ENCODE data around the gene OR52N5. TPM values are rescaled to one million over a fixed set of nuclear protein-coding genes. Genes with fewer than 3 reads are reported as not detected.

OR52N5 gene
- total and polyA plus RNA-seq, 2 donors (not counting 1 experiment from before 2014, with no cell fraction given), result not detected

- Mint-ChIP-seq H3K9me3 (ENCODE audit: insufficient read depth) (no peaks in the 10 kb centered on the region), H3K4me3 (no peak overlapping the region), H3K4me1 (no peaks in the 10 kb centered on the region), H3K27ac (no peak overlapping the region), H3K27me3 (no peaks in the 10 kb centered on the region)
- Histone ChIP-seq H2AFZ (ENCODE audit: insufficient read depth, low read depth, low read length, poor library complexity, severe bottlenecking) (no peak overlapping the region), H3K9me3 (ENCODE audit: control extremely low read depth in 1 of 3, control insufficient read depth in 2 of 3, insufficient read depth in 1 of 3, low read length in 2 of 3) (no peaks in the 10 kb centered on the region), H3K27me3 (replicated peaks in 1 of 4; ENCODE audit: control extremely low read depth in 1 of 4, control insufficient read depth in 3 of 4, insufficient read depth in 4 of 4, low read length in 3 of 4) (no peaks in the 10 kb centered on the region), H3K4me1 (ENCODE audit: control insufficient read depth in 2 of 2, insufficient read depth in 2 of 2, low read length in 2 of 2) (no peaks in the 10 kb centered on the region), H3K9ac (ENCODE audit: low read length) (no peak overlapping the region), H4K20me1 (ENCODE audit: control insufficient read depth, insufficient read depth, low read length, poor library complexity, severe bottlenecking) (no peaks in the 10 kb centered on the region), H3K4me3 (ENCODE audit: control extremely low read depth in 1 of 5, extremely low read depth in 1 of 5, insufficient read depth in 1 of 5, low read depth in 2 of 5, low read length in 4 of 5) (no peak overlapping the region), H3K79me2 (ENCODE audit: control insufficient read depth, insufficient read depth, low read length) (no peaks in the 10 kb centered on the region), H3K36me3 (replicated peaks in 1 of 2; ENCODE audit: control extremely low read depth in 1 of 2, control insufficient read depth in 1 of 2, extremely low read depth in 1 of 2, insufficient read depth in 2 of 2, low read length in 1 of 2) (no peaks in the 10 kb centered on the region), H3K4me2 (replicated peaks; ENCODE audit: low read depth, low read length, poor library complexity, severe bottlenecking) (no peak overlapping the region), H3K27ac (ENCODE audit: low read length in 2 of 2) (no peak overlapping the region)
- ChIA-PET POLR2A (no interaction called here), CTCF (no interaction called here)
- intact Hi-C loops (cut with micrococcal nuclease), result no loop called here
- ATAC-seq (ENCODE audit: low read depth) (no peak), DNase-seq (no peak)
- WGBS (ENCODE audit: insufficient coverage), result 89% methylated on average over 1 of the region's 1 CpG
- TF ChIP-seq CTCF (IDR thresholded peaks at IDR 0.05) (no peak), EZH2 (IDR thresholded peaks at IDR 0.05; ENCODE audit: borderline replicate concordance, insufficient read depth, low read depth, low read length, poor library complexity, severe bottlenecking) (no peak)
These were observed 56.8 kb downstream of the OR52N5 start for GRCh38 chr11:5726351-5726750.

Other genes starting within 250 kb of the OR52N5 start
- gene OR52H1, start 234.8 kb downstream of the OR52N5 start, total RNA-seq, result 0.37 and 0.49 TPM in 2 replicates
- 0.15 TPM in 1 of 2 replicates, not detected in the other for gene OR52H1, start 234.8 kb downstream of the OR52N5 start, polyA plus RNA-seq
- gene OR52B6, start 202.5 kb downstream of the OR52N5 start, total RNA-seq, result not detected in 2 replicates
- gene OR52B6, start 202.5 kb downstream of the OR52N5 start, polyA plus RNA-seq, result not detected in 2 replicates
- 0.10 TPM in 1 of 2 replicates, not detected in the other for gene TRIM6, start 186.7 kb downstream of the OR52N5 start, total RNA-seq
- gene TRIM6, start 186.7 kb downstream of the OR52N5 start, polyA plus RNA-seq, result not detected in 2 replicates
- gene TRIM34, start 158.4 kb downstream of the OR52N5 start, total RNA-seq, result 24.1 and 29.1 TPM in 2 replicates
- 19.9 and 21.9 TPM in 2 replicates for gene TRIM34, start 158.4 kb downstream of the OR52N5 start, polyA plus RNA-seq
- 35.2 and 39.5 TPM in 2 replicates for gene TRIM5, start 98.3 kb downstream of the OR52N5 start, total RNA-seq
- gene TRIM5, start 98.3 kb downstream of the OR52N5 start, polyA plus RNA-seq, result 10.1 and 10.4 TPM in 2 replicates
- gene TRIM22, start 93.6 kb downstream of the OR52N5 start, total RNA-seq, result 370 and 388 TPM in 2 replicates
- gene TRIM22, start 93.6 kb downstream of the OR52N5 start, polyA plus RNA-seq, result 255 and 367 TPM in 2 replicates
- gene OR56B1, start 46.9 kb downstream of the OR52N5 start, total RNA-seq, result 1.2 and 1.4 TPM in 2 replicates
- gene OR56B1, start 46.9 kb downstream of the OR52N5 start, polyA plus RNA-seq, result 0.36 and 0.61 TPM in 2 replicates
- gene OR52N4, start 29.1 kb downstream of the OR52N5 start, total RNA-seq, result 2.1 TPM in 2 replicates
- 10.3 and 12.2 TPM in 2 replicates for gene OR52N4, start 29.1 kb downstream of the OR52N5 start, polyA plus RNA-seq
- not detected in 2 replicates for gene OR52N1, start 7.9 kb upstream of the OR52N5 start, total RNA-seq
- not detected in 2 replicates for gene OR52N1, start 7.9 kb upstream of the OR52N5 start, polyA plus RNA-seq
- gene OR52N2, start 25.6 kb upstream of the OR52N5 start, total RNA-seq, result not detected in 2 replicates
- 1.00 TPM in 1 of 2 replicates, not detected in the other for gene OR52N2, start 25.6 kb upstream of the OR52N5 start, polyA plus RNA-seq
- gene OR52E6, start 58.5 kb upstream of the OR52N5 start, total RNA-seq, result not detected in 2 replicates
- not detected in 2 replicates for gene OR52E6, start 58.5 kb upstream of the OR52N5 start, polyA plus RNA-seq
- gene OR52E8, start 74.3 kb upstream of the OR52N5 start, total RNA-seq, result not detected in 2 replicates
- gene OR52E8, start 74.3 kb upstream of the OR52N5 start, polyA plus RNA-seq, result not detected in 2 replicates
- not detected in 2 replicates for gene OR52E4, start 97.3 kb upstream of the OR52N5 start, total RNA-seq
- gene OR52E4, start 97.3 kb upstream of the OR52N5 start, polyA plus RNA-seq, result not detected in 2 replicates
- gene OR52E5, start 109.9 kb upstream of the OR52N5 start, total RNA-seq, result not detected in 2 replicates
- not detected in 2 replicates for gene OR52E5, start 109.9 kb upstream of the OR52N5 start, polyA plus RNA-seq
- not detected in 2 replicates for gene OR56A3, start 158.9 kb upstream of the OR52N5 start, total RNA-seq
- gene OR56A3, start 158.9 kb upstream of the OR52N5 start, polyA plus RNA-seq, result not detected in 2 replicates
- not detected in 2 replicates for gene OR56A5, start 185.1 kb upstream of the OR52N5 start, total RNA-seq
- not detected in 2 replicates for gene OR56A5, start 185.1 kb upstream of the OR52N5 start, polyA plus RNA-seq
- gene OR52L1, start 203.6 kb upstream of the OR52N5 start, total RNA-seq, result not detected in 2 replicates
- not detected in 2 replicates for gene OR52L1, start 203.6 kb upstream of the OR52N5 start, polyA plus RNA-seq
- gene OR56A4, start 223.6 kb upstream of the OR52N5 start, total RNA-seq, result 0.07 and 0.17 TPM in 2 replicates
- not detected in 2 replicates for gene OR56A4, start 223.6 kb upstream of the OR52N5 start, polyA plus RNA-seq
- not detected in 2 replicates for gene OR56A1, start 247.4 kb upstream of the OR52N5 start, total RNA-seq
- not detected in 2 replicates for gene OR56A1, start 247.4 kb upstream of the OR52N5 start, polyA plus RNA-seq